Heart left ventricle (tissue), 13 donors: Measurements from ENCODE around the gene RFX7.

Experiments
- CTCF ChIP-seq, 12 donors: fragments of 200-600 bp; sonication (generic) in 4 of 12; IDR thresholded peaks; one replicate each; pipeline versions ENCODE4 v1.5.0 to v1.8.0; 2018 to 2022; ENCODE audit warnings: antibody characterized with exemption in 12 of 12, mild to moderate bottlenecking in 5 of 12
- POLR2A ChIP-seq, 2 donors: fragments of 450-650 bp; IDR thresholded peaks; one replicate each; pipeline ENCODE4 v1.6.1; 2017; ENCODE audit warnings: antibody characterized with exemption in 2 of 2, mild to moderate bottlenecking in 2 of 2, moderate library complexity in 2 of 2
- donor health status: ischemic (EF 13 %, LVEDD 7.1; RV severe dilation, severe dysfunction).
- donor health status: DM: no; HTN: yes; CAD: no.
- donor health status: DM: no; HTN: no; CAD: no.
- donor health status: ischemic (EF 25% LVEDD 6.9; RV normal size, moderate dysfunction).
- donor health status: ischemic (EF 25% LVEDD 5.7; RV mildly dilated, moderate dysfunction).
- donor health status: ischemic (EF 35%, LVEDD 5.7; RV mildly dilated, moderate dysfunction).
- donor health status: nonischemic (EF 11% LVEDD 7.7; RV severe dilation, severe dysfunction).
- donor health status: DM: yes; HTN: yes; CAD: no.
- donor health status: PGD.
- donor health status: ischemic (EF 29% LVEDD 5.4; RV normal size, mild dysfunction).
- donor health status: nonischemic (EF 23%, LVEDD 6.1; RV moderate dilation, normal function).

- TF ChIP-seq CTCF (IDR thresholded peaks at IDR 0.05) (no peak), POLR2A (IDR thresholded peaks at IDR 0.05) (no peak)
These were observed 67.9 kb downstream of the RFX7 start for GRCh38 chr15:56175788-56176187.
